NCI-H1694 treated with DMSO at 0.1 percent for 48 hours (cell line): ENCODE results near the gene STAC.
"Not testable (repeated sequence)": the region's sequence is repeated elsewhere in the genome, so short reads cannot be mapped to it uniquely, and the experiment has no call there.

Source experiments
- DNase-seq: peaks from one replicate; lab custom pipeline; 2025; lab: John Stamatoyannopoulos, UW

STAC gene

GRCh38 chr3:36519682-36520081 lies 139.4 kb downstream of the STAC start:
- no peak for DNase-seq

DNA sequence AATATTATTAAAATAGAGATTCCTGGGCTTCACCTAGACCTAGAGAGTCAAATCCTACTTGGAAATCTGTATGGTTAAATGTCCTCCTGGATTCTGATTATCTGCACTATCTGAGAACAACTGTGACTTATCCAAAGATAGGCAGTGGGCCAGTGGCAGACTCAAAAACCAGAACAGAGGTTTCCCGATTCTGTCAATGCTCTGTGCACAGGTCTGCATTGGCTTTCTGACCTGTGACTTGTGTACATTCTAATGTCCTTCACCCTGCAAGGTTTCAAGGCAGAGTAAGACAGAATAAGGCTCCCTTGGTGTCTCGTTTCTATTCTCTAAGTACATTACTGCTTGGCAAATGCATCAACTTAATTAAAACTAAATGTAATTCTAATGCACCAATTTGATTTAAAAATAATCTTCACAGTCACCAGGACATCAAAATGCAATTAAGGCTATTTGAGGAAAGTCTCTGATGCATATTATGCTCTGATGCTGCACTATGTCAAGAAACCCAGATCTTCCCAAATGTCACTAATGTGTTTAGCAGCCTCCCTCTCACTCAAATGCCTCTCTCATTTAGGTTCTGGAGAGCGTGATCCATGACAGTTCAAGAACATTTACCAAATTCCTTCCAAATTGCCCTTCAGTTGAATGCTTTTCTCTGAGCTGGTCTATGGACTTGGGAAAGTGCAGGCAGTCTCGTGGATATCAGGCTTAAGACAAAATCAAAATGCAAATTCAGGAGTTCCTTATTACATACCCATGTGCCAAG lies 140.1 kb downstream of the STAC start:
- DNase-seq = no peak

DNA sequence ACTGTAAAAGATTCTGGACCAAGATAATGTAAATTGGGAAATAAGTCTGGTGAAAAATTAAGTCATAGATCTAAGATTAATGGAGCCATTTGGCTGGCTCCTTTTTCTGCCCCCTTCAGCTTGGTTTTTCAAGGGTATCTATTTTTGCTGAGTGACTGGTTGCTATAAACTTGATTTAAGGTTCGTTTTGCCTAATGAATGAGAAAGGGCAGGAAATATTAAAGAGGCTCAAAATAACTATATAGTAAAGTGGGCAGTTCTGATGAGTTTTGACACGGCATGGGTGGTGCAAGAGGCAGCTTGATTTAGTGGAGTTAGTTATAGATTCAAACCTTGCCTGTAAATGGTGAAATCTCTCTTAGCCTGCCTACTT lies 140.7 kb downstream of the STAC start:
- DNase-seq = no peak

DNA sequence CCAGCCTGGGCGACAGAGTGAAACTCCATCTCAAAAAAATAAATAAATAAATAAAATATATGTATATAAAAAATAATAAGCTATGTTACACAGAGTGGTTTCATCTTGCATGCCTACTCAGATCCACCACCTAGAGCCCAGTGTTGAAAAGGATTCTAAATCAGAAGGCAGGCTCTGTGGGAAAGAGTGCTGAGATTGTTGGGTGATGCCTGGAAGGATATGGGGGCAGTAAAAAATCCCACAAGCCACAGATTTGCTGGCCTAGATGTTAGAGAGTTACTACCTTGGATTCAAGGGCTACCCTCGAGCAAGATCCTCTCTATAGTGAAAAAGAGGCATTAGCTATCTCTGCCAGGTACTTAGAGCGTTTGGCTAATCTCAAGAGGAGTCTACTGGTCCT lies 144.3 kb downstream of the STAC start:
- no peak for DNase-seq

GRCh38 chr3:36525115-36525801 lies 145.0 kb downstream of the STAC start:
- no peak for DNase-seq

DNA sequence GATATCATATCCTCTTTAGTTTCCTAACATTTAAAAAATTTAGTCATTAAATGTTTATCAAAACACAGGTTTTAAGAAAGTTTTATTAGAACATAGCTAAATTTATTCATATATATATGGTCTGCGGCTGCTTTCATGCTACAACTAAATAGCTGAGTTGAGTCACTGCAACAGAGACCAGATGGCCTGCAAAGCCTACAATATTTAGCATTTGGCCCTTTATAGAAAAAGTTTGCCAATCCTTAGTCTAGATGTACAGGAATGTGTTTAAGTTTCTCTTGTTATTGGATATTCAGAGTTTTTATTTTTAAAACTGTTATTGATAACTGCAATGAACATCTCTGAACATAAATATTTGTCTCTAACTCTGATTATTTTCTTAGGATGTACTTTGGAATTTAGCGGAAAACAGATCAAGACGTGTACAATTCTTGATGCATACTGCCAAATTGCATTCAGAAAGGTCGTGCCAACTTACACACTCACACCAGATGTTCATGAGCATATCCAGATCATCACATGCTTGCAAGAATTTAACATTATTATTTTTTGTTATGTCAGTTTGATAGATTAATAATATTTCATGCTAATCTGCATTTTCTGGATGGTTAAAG lies 157.9 kb downstream of the STAC start:
- DNase-seq = peak; percentile 18

GRCh38 chr3:36540888-36541518 lies 160.7 kb downstream of the STAC start:
- no peak for DNase-seq

- DNase-seq = no peak
Measured at GRCh38 chr3:36542186-36542585, 161.9 kb downstream of the STAC start.

DNA sequence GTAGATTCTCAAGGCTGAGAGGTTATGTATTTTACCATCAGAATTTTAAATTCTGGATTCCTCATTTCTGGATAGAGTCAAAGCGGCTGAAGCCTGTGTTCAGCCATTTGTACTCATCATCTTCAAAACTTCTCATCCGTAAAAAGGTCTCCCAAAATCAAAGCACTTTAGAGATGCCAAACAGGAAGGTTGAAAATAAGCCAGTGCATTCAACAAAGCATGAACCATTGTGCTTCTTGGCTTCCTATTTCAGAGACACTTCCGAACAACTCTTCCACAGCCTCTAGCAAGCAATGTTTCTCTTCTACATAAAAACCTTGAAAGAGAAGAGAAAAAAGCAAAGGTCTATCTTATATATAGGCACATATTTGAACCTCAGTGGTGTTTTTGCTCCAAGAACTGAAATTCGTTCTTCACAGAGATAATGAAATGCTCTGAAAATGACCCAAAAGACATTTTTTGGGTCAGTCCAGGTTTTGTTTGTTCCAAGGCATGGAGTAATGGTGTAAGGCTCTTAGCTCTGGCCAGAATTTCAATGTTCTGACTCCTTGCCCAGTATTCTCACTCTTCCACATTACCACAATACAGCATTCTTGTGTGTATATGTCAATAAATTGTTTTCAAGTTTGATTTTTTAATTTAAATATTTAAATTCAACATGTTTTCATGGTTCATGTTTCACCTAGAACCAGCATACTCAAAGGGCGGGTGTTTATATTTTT lies 163.1 kb downstream of the STAC start:
- DNase-seq = no peak

- peak; percentile 55 for DNase-seq
Measured at GRCh38 chr3:36546226-36546625, 165.9 kb downstream of the STAC start.

DNA sequence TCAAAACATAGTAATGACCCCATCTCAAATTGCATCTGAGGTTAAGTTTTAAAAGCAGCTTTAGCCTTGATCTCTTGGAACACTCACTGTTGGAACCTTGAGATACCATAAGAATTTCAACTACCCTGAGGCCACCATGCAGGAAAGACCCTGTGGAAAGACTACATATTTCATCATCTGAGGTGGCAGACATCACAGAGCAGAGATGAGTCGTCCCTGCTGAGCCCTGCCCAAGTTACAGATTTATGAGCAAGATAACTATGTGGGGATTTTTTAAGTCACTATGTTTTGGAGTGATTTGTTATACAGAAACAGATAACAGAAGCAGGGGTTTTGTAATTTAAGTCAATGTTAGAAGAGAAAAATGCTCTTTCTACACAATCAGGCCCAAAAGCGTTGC lies 168.4 kb downstream of the STAC start:
- DNase-seq = no peak

DNA sequence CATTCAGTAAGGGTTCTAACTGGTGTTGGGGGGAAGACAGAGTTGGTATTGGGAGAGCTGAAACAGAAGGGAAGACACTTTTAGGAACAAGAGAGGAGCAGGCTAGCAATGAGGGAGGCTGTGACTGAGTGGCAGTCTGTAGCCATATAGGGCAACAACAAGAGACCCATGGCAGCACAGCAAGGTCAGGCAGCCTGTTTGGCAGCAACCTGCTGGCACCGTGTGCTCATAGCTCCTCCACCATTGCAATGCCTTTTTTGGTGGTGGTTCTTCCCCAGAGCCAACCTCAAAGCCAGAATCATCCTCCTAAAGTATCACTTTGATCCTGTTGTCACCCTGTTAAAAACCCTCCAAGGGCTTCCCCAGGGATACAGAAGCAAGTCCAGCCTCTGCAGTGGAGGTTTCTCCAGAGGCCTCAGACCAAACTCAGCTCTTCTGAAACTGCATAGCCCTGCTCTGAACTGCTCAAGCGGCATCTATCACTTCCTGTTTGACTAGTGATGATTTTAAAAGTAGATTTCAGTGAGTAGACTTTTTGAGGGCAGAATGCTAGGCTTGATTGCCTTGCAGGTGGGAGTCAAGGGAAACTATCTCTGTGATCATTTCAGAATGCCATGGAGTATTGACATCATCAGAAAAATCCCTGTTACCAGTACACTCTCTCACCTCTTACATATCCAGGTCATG lies 176.9 kb downstream of the STAC start:
- no peak for DNase-seq

DNA sequence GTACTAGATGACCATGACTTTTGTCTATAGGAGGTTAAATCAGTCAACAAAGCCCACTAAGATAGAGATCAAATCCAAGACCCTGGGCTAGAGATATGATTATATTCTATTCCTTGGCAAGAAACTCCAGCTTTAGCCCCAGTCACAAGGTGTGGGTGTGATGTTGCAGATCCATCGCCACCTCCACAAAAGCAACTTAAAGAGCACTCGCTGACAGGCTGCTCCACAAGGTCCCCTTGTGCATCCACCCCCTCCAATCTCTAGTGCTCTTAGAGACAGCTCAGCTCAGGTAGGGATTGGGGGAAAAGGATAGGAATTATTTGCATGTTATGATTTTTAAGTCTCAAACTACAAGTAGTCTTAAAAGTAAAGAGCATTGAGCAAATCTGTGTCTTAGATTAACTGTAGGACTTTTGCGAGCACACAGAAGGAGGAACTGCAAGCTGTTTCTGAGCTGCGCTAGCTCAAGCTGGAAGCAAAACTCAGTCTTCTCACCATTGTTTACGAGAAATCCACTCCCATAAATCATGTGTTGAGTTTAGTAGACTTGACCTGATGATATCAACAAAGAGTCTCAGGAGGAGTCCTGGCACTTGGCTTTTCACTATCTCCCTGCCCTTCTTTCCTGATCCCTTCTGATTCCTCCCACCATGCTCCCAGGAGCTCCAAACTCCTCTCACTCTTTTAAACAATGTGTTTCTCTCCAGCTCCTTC lies 177.6 kb downstream of the STAC start:
- DNase-seq = no peak

GRCh38 chr3:36558961-36559360 lies 178.7 kb downstream of the STAC start:
- no peak for DNase-seq

GRCh38 chr3:36560685-36561084 lies 180.4 kb downstream of the STAC start:
- DNase-seq = no peak

- no peak for DNase-seq
Measured at GRCh38 chr3:36561601-36562000, 181.3 kb downstream of the STAC start.

DNA sequence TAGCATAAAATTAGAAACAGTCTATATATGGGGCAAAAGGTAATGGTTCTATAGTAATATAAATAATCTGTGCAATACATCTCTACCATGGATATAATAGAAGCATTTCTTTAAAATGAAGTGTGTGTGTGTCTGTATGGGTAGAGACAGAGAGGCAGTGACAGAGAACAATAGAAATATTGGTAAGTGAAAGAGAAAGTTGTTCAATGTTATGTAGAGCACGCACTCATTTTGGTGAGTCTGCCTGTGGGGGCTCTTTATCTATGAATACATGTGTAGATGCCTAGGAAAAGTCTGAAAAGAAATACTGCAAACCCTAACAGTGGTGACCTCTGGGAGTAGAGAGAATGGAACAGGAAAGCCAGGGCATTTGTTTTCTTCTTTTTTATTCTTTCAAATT lies 182.6 kb downstream of the STAC start:
- no peak for DNase-seq

GRCh38 chr3:36575241-36575640 lies 194.9 kb downstream of the STAC start:
- DNase-seq = no peak

- DNase-seq = not testable (repeated sequence)
Measured at GRCh38 chr3:36578418-36578817, 198.1 kb downstream of the STAC start.

DNA sequence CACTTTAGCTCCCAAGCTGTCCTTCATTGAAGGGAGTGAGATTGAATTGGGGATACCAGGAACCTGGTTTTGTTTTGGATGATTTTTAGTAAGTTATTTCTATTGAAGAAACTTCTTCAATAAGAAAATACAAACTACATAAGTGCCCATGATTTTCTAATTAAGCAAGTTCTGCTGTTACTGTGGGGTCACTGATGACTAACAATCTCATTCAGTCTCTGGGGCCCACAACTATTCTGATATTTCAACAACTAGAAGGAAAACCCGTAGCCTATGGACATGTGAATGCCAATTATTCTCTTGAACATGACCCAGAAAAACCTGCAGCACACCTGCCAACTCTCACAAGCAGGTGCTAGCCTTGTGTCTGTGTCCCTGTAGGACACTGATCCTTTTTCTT lies 199.4 kb downstream of the STAC start:
- no peak for DNase-seq

- no peak for DNase-seq
Measured at GRCh38 chr3:36580716-36581115, 200.4 kb downstream of the STAC start.
